HepG2 (cell line): ENCODE results near the gene FCHSD1. TPM values are rescaled to one million over a fixed set of nuclear protein-coding genes. Genes with fewer than 3 reads are reported as not detected.
A peak's percentile ranks its signal among the peaks of the same experiment; 100 is the strongest.

ENCODE experiments used
- AGO2 ChIP-seq: fragments of 200-400 bp; formaldehyde crosslinking; optimal IDR thresholded peaks from 2 replicates; pipeline ENCODE3; 2017; ENCODE audit warnings: mild to moderate bottlenecking, low read depth, low read length, moderate library complexity
- ARID3A ChIP-seq: IDR thresholded peaks from 2 replicates; pipeline ENCODE4 v1.6.1; 2012; ENCODE audit warnings: low read depth, low read length, improper control_type of control experiment
- CCAR2 ChIP-seq: fragments of 200-400 bp; formaldehyde crosslinking; optimal IDR thresholded peaks from 2 replicates; pipeline ENCODE3; 2018; ENCODE audit warnings: low read depth, mild to moderate bottlenecking, low read length, moderate library complexity
- ELF3 ChIP-seq: IDR thresholded peaks from 2 replicates; pipeline ENCODE4 v1.6.1; 2016; ENCODE audit warnings: missing genetic modification reagents, missing compliant biosample characterization
- ETV5 ChIP-seq: IDR thresholded peaks from 2 replicates; pipeline ENCODE4 v1.6.1; 2018; ENCODE audit warnings: missing biosample characterization, missing genetic modification reagents, inconsistent platforms, borderline replicate concordance
- HCFC1 ChIP-seq: fragments of 150-350 bp; IDR thresholded peaks from 2 replicates; pipeline ENCODE4 v1.6.1; 2014; ENCODE audit warnings: low read depth, low read length
- HMG20A ChIP-seq: IDR thresholded peaks from 2 replicates; pipeline ENCODE4 v1.6.1; 2016; ENCODE audit warnings: borderline replicate concordance
- RFXANK ChIP-seq: IDR thresholded peaks from 2 replicates; pipeline ENCODE4 v1.6.1; 2016
- STAT5B ChIP-seq: sonication (generic); formaldehyde crosslinking; IDR thresholded peaks from 2 replicates; pipeline ENCODE4 v1.4.0; 2020; ENCODE audit warnings: missing genetic modification reagents
- TBP ChIP-seq: sonication (generic); formaldehyde crosslinking; IDR thresholded peaks from 2 replicates; pipeline ENCODE4 v1.5.0; 2020; ENCODE audit warnings: missing genetic modification reagents
- TFDP2 ChIP-seq: sonication (generic); formaldehyde crosslinking; IDR thresholded peaks from 2 replicates; pipeline ENCODE4 v1.4.0; 2020; ENCODE audit warnings: missing genetic modification reagents
- TIGD3 ChIP-seq: sonication (generic); formaldehyde crosslinking; IDR thresholded peaks from 2 replicates; pipeline ENCODE4 v1.5.1; 2020; ENCODE audit warnings: mild to moderate bottlenecking, missing genetic modification reagents, borderline replicate concordance
- TSC22D2 ChIP-seq: sonication (generic); formaldehyde crosslinking; IDR thresholded peaks from 2 replicates; pipeline ENCODE4 v1.5.1; 2020; ENCODE audit warnings: missing genetic modification reagents, mild to moderate bottlenecking, borderline replicate concordance
- ZBTB4 ChIP-seq: sonication (generic); formaldehyde crosslinking; IDR thresholded peaks from 2 replicates; pipeline ENCODE4 v1.4.0; 2020; ENCODE audit warnings: missing genetic modification reagents, mild to moderate bottlenecking, borderline replicate concordance
- ZMAT5 ChIP-seq: sonication (generic); formaldehyde crosslinking; IDR thresholded peaks from 2 replicates; pipeline ENCODE4 v1.5.0; 2020; ENCODE audit warnings: mild to moderate bottlenecking, low read depth, missing genetic modification reagents, borderline replicate concordance
- ZNF235 ChIP-seq: sonication (generic); formaldehyde crosslinking; IDR thresholded peaks from 2 replicates; pipeline ENCODE4 v1.8.1; 2023; ENCODE audit warnings: mild to moderate bottlenecking, missing genetic modification reagents, borderline replicate concordance
- ZNF329 ChIP-seq: sonication (generic); formaldehyde crosslinking; IDR thresholded peaks from 2 replicates; pipeline ENCODE4 v1.9.0; 2021; ENCODE audit warnings: low read depth, mild to moderate bottlenecking, missing genetic modification reagents
- ZNF550 ChIP-seq: sonication (generic); formaldehyde crosslinking; IDR thresholded peaks from 2 replicates; pipeline ENCODE4 v1.4.0; 2020; ENCODE audit warnings: mild to moderate bottlenecking, missing genetic modification reagents, borderline replicate concordance
- ZNF660 ChIP-seq: sonication (generic); formaldehyde crosslinking; IDR thresholded peaks from 2 replicates; pipeline ENCODE4 v1.5.1; 2020; ENCODE audit warnings: mild to moderate bottlenecking, low read depth, missing genetic modification reagents, borderline replicate concordance
- ZNF761 ChIP-seq: sonication (generic); formaldehyde crosslinking; conservative IDR thresholded peaks from 2 replicates; pipeline ENCODE4 v1.4.0; 2020; ENCODE audit warnings: mild to moderate bottlenecking, missing genetic modification reagents
- ZNF775 ChIP-seq: sonication (generic); formaldehyde crosslinking; IDR thresholded peaks from 2 replicates; pipeline ENCODE4 v1.4.0; 2020; ENCODE audit warnings: missing genetic modification reagents, mild to moderate bottlenecking, moderate library complexity, borderline replicate concordance
- ZNF782 ChIP-seq: sonication (generic); formaldehyde crosslinking; IDR thresholded peaks from 2 replicates; pipeline ENCODE4 v1.4.0; 2020; ENCODE audit warnings: missing genetic modification reagents, mild to moderate bottlenecking, borderline replicate concordance
- polyA plus RNA-seq, 8 experiments: library from polyadenylated mRNA; depleted of rRNA in 3 of 8; stranded (reverse) in 7 of 8; unstranded in 1 of 8; fragments of >200 nt; fragmentation: Illumina TruSeq in 4 of 8; extraction: Trizol in 4 of 8; gene quantifications; 2 replicates each; pipeline versions ENCODE4 v1.2.1 to v1.2.3, GENCODE V29; 2011 to 2016; ENCODE audit warnings: low read depth in 4 of 8, missing spikeins in 1 of 8, mixed read lengths in 1 of 8; ENCODE audit not compliant: insufficient read depth in 1 of 8
- total RNA-seq, 5 experiments: library from RNA; depleted of rRNA; stranded (reverse); fragments of >200 nt; fragmentation: Illumina TruSeq; extraction: Trizol; gene quantifications; 2 replicates each; pipeline ENCODE4 v1.2.3, GENCODE V29; 2016; ENCODE audit warnings: low read depth in 1 of 5

FCHSD1 gene
- total and polyA plus RNA-seq, 2 of the 13 experiments (the other 11 are each of a cell fraction or from before 2014, with no cell fraction given), result 5.5 to 15.4 TPM

GRCh38 chr5:141618804-141619554 is 32.2 kb downstream of the FCHSD1 start, which contains the start of gene DIAPH1 (continued):
- TF ChIP-seq TBP, result no peak
- no peak; the same call in 1 of the 2 replicates for TF ChIP-seq ARID3A
- TF ChIP-seq ZNF660, result no peak
- TF ChIP-seq ZBTB4, result no peak
- TF ChIP-seq HMG20A, result no peak
- no peak for TF ChIP-seq STAT5B (CRISPR knock-in tag)
- TF ChIP-seq RFXANK (CRISPR knock-in tag), result no peak
- TF ChIP-seq AGO2, result peak; percentile 84
- TF ChIP-seq ZNF329 (CRISPR knock-in tag), result peak; percentile 74
- TF ChIP-seq HCFC1, result peak; percentile 63; the same call in 1 of the 2 replicates
- TF ChIP-seq TSC22D2, result no peak
- peak; percentile 61 for TF ChIP-seq ELF3
- no peak for TF ChIP-seq ZMAT5
- no peak for TF ChIP-seq ZNF775 (CRISPR knock-in tag)
- TF ChIP-seq ZNF761 (CRISPR knock-in tag), result peak; percentile 74; the same call in 1 of the 2 replicates
- peak; percentile 90 for TF ChIP-seq ETV5 (CRISPR knock-in tag)
- TF ChIP-seq CCAR2, result no peak
- peak; percentile 89 for TF ChIP-seq TFDP2 (CRISPR knock-in tag)
- TF ChIP-seq TIGD3 (CRISPR knock-in tag), result no peak
- TF ChIP-seq ZNF235 (CRISPR knock-in tag), result peak; percentile 48; the same call in 1 of the 2 replicates
- no peak for TF ChIP-seq ZNF550
- TF ChIP-seq ZNF782, result 0 out of 2 replicates have a peak, but pooled peaks have one; percentile 15
